Natural killer cell (primary cell): ENCODE data around the gene HOXD10. TPM values are rescaled to one million over a fixed set of nuclear protein-coding genes. Genes with fewer than 3 reads are reported as not detected.

ENCODE experiments used
- ATAC-seq, 3 donors: fragments of 150-1000 bp in 2 of 3; fragments of 200-7000 bp in 1 of 3; cut with Tn5 transposase; 1 replicate in 1 of 3; 2 replicates in 2 of 3; pipeline ENCODE4 v1.10.0; 2021; ENCODE audit warnings: mild to moderate bottlenecking in 2 of 3, moderate library complexity in 2 of 3
- DNase-seq, 2 donors: peaks; one replicate each; pipeline versions ENCODE4 v3.0.0 to v3.0.0-alpha.2; 2013 to 2021; ENCODE audit warnings: mixed read lengths in 1 of 2
- H3K27ac ChIP-seq: one replicate; pipeline ENCODE4 v1.5.1; 2013; ENCODE audit warnings: mild to moderate bottlenecking, low read length
- H3K27me3 ChIP-seq: one replicate; pipeline ENCODE4 v1.6.1; 2013; ENCODE audit warnings: low read length; ENCODE audit not compliant: control insufficient read depth, insufficient read depth
- H3K36me3 ChIP-seq: one replicate; pipeline ENCODE4 v1.6.1; 2013; ENCODE audit warnings: low read length; ENCODE audit not compliant: control insufficient read depth, insufficient read depth
- H3K4me1 ChIP-seq: one replicate; pipeline ENCODE4 v1.6.1; 2013; ENCODE audit warnings: low read length; ENCODE audit not compliant: control insufficient read depth, insufficient read depth
- H3K4me3 ChIP-seq: one replicate; pipeline ENCODE4 v1.5.1; 2013; ENCODE audit warnings: low read length
- H3K9me3 ChIP-seq: one replicate; pipeline ENCODE4 v1.6.1; 2013; ENCODE audit warnings: low read length; ENCODE audit not compliant: control insufficient read depth, insufficient read depth
- H3K27ac Mint-ChIP-seq, 2 donors: one replicate each; pipeline ENCODE4 v1.8.0; 2022; ENCODE audit warnings: mild to moderate bottlenecking in 2 of 2, mixed read lengths in 2 of 2, moderate library complexity in 1 of 2
- H3K27me3 Mint-ChIP-seq, 2 donors: one replicate each; pipeline ENCODE4 v1.8.0; 2022; ENCODE audit warnings: low read depth in 2 of 2, mixed read lengths in 2 of 2
- H3K36me3 Mint-ChIP-seq: one replicate; pipeline ENCODE4 v1.8.0; 2022; ENCODE audit warnings: mixed read lengths
- H3K4me1 Mint-ChIP-seq, 2 donors: one replicate each; pipeline ENCODE4 v1.8.0; 2022; ENCODE audit warnings: mixed read lengths in 2 of 2
- H3K4me3 Mint-ChIP-seq: one replicate; pipeline ENCODE4 v1.8.0; 2022; ENCODE audit warnings: mild to moderate bottlenecking, moderate library complexity, mixed read lengths
- H3K9me3 Mint-ChIP-seq, 2 donors: one replicate each; pipeline ENCODE4 v1.8.0; 2022; ENCODE audit warnings: mixed read lengths in 2 of 2
- CTCF ChIP-seq: fragments of 200-600 bp; IDR thresholded peaks from one replicate; pipeline ENCODE4 v1.8.0; 2022; ENCODE audit warnings: antibody characterized with exemption
- WGBS: methylation state at CpG from one replicate; pipeline ENCODE4 v1.1.7; 2013; ENCODE audit warnings: missing lambda C conversion rate; ENCODE audit not compliant: insufficient coverage; 5-methylcytosine and 5-hydroxymethylcytosine counted together
- intact Hi-C: fragments of 100-400 bp; cut with micrococcal nuclease; formaldehyde crosslinking; loops from one replicate; pipeline ENCODE4 v1.14.2; 2022
- total RNA-seq, 4 donors: library from RNA; stranded (reverse); fragments of 120-200 nt in 1 of 4; gene quantifications; one replicate each; pipeline versions ENCODE4 v1.2.3 to v1.2.4, GENCODE V29; 2013 to 2022

The HOXD10 gene
- total RNA-seq, 3 donors from 2014 or later (not counting 1 experiment from before 2014, with no cell fraction given) = not detected

DNA sequence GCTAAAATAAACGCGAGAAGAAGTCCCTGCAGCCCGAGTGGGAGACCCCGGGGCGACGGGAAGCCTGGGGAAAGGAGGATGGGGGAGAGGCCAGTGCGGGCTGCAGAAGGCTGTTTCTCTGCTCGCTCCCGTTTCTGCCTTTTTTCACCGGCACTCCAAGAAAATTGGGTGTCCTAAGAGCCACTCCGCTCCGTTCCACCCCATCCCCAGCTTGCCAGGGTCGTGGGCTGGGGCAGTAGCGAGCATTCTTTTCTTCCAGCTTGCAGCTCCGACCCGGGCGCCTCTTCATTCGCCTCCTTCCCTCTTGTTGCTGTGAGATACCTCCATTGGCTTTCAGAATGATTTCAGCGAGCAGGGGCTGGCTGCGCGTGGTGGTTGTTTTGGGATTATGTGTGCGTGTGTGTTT, 41.6 kb downstream of the HOXD10 start:
- no peak overlapping the region for H3K27ac Mint-ChIP-seq

GRCh38 chr2:176158855-176159662, 42.5 kb downstream of the HOXD10 start:
- Mint-ChIP-seq H3K9me3 (no peaks in the 10 kb centered on the region), H3K27ac (no peak overlapping the region), H3K27me3 (peaks cover 69 to 70% of the 10 kb centered on the region in 2 donors), H3K4me1 (peaks cover 0 to 10% of the 10 kb centered on the region in 2 donors), H3K4me3 (no peak overlapping the region), H3K36me3 (peaks cover 4% of the 10 kb centered on the region)
- no peak overlapping the region for H3K4me3 ChIP-seq
- no peak for TF ChIP-seq CTCF
- no peak overlapping the region for H3K27ac ChIP-seq
- H3K4me1 ChIP-seq = no peaks in the 10 kb centered on the region
- H3K9me3 ChIP-seq = peaks cover 5% of the 10 kb centered on the region
- intact Hi-C loops = no loop called here
- WGBS = 7% methylated on average over 36 of the region's 39 CpGs
- peaks cover 63% of the 10 kb centered on the region for H3K27me3 ChIP-seq
- no peak for ATAC-seq
- no peaks in the 10 kb centered on the region for H3K36me3 ChIP-seq
- no peak for DNase-seq

More for the DNA sequence above, 41.6 kb downstream of the HOXD10 start:
- intact Hi-C loops = no loop called here
- Mint-ChIP-seq H3K4me1 (peaks cover 0 to 5% of the 10 kb centered on the region in 2 donors), H3K27me3 (peaks cover 64 to 65% of the 10 kb centered on the region in 2 donors), H3K4me3 (no peak overlapping the region), H3K36me3 (no peaks in the 10 kb centered on the region), H3K9me3 (no peaks in the 10 kb centered on the region)
- no peak for DNase-seq
- peaks cover 62% of the 10 kb centered on the region for H3K27me3 ChIP-seq
- H3K27ac ChIP-seq = no peak overlapping the region
- TF ChIP-seq CTCF = no peak
- no peaks in the 10 kb centered on the region for H3K9me3 ChIP-seq
- ATAC-seq = no peak
- no peak overlapping the region for H3K4me3 ChIP-seq
- no peaks in the 10 kb centered on the region for H3K4me1 ChIP-seq
- WGBS = 5% methylated on average over 18 of the region's 22 CpGs
- no peaks in the 10 kb centered on the region for H3K36me3 ChIP-seq

GRCh38 chr2:176159663-176160250, 43.2 kb downstream of the HOXD10 start:
- H3K27ac Mint-ChIP-seq = no peak overlapping the region
- no peak overlapping the region for H3K27ac ChIP-seq
- WGBS = 5% methylated on average over 43 of the region's 44 CpGs

More at GRCh38 chr2:176159663-176160250, 43.2 kb downstream of the HOXD10 start:
- Histone ChIP-seq H3K4me3 (no peak overlapping the region), H3K4me1 (no peaks in the 10 kb centered on the region), H3K9me3 (peaks cover 5% of the 10 kb centered on the region), H3K36me3 (no peaks in the 10 kb centered on the region), H3K27me3 (peaks cover 66% of the 10 kb centered on the region)
- Mint-ChIP-seq H3K27me3 (peaks cover 67 to 68% of the 10 kb centered on the region in 2 donors), H3K4me3 (no peak overlapping the region), H3K9me3 (peaks cover 0 to 2% of the 10 kb centered on the region in 2 donors), H3K4me1 (peaks cover 0 to 13% of the 10 kb centered on the region in 2 donors), H3K36me3 (peaks cover 8% of the 10 kb centered on the region)
- intact Hi-C loops = no loop called here
- TF ChIP-seq CTCF = no peak
- ATAC-seq = no peak
- no peak for DNase-seq
